Ovary (tissue), 9 donors: ENCODE data around the gene TAOK3. TPM values are rescaled to one million over a fixed set of nuclear protein-coding genes. Genes with fewer than 3 reads are reported as not detected.

Experiments
- DNase-seq, 5 donors: peaks; one replicate each; pipeline ENCODE4 v3.0.0-alpha.2; 2019 to 2020
- H3K27ac ChIP-seq, 2 donors: fragments of 200-600 bp; one replicate each; pipeline versions ENCODE4 v1.5.1 to v1.8.0; 2019 to 2022
- H3K27me3 ChIP-seq: fragments of 200-600 bp; one replicate; pipeline ENCODE4 v1.8.0; 2022
- H3K36me3 ChIP-seq: fragments of 200-600 bp; sonication (generic); one replicate; pipeline ENCODE4 v1.5.1; 2019
- H3K4me1 ChIP-seq: one replicate; pipeline ENCODE4 v1.8.1; 2013; ENCODE audit warnings: mild to moderate bottlenecking, moderate library complexity; ENCODE audit not compliant: insufficient read depth
- H3K4me3 ChIP-seq: fragments of 200-600 bp; sonication (generic); one replicate; pipeline ENCODE4 v1.5.1; 2017
- H3K9me3 ChIP-seq, 2 donors: fragments of 200-600 bp in 1 of 2; sonication (generic) in 1 of 2; one replicate each; pipeline versions ENCODE4 v1.5.1 to v1.8.1; 2013 to 2019; ENCODE audit warnings: mild to moderate bottlenecking in 1 of 2, moderate library complexity in 1 of 2
- EP300 ChIP-seq: sonication (generic); formaldehyde crosslinking; IDR thresholded peaks from one replicate; pipeline ENCODE4 v1.6.1; 2017; ENCODE audit warnings: antibody characterized with exemption
- POLR2A ChIP-seq: fragments of 450-650 bp; IDR thresholded peaks from one replicate; pipeline ENCODE4 v1.6.1; 2017; ENCODE audit warnings: antibody characterized with exemption, mild to moderate bottlenecking, moderate library complexity
- WGBS, 3 donors: extraction: QIAGEN DNeasy Blood & Tissue Kit in 1 of 3; methylation state at CpG; one replicate each; pipeline versions ENCODE4 v1.1.5 to v1.1.7; 2013 to 2017; 5-methylcytosine and 5-hydroxymethylcytosine counted together
- intact Hi-C, 4 donors: fragments of 100-400 bp; cut with DNase I; formaldehyde crosslinking; loops; one replicate each; pipeline versions ENCODE4 v1.11.0 to v1.15.1; 2022 to 2023
- polyA plus RNA-seq, 2 donors: library from polyadenylated mRNA; stranded (reverse); fragments of 200-250 nt in 1 of 2; fragments of 350-450 nt in 1 of 2; fragmentation: Illumina TruSeq in 1 of 2; extraction: RNeasy Lipid Tissue Mini Kit (QIAGEN cat#74804) in 1 of 2; gene quantifications; one replicate each; pipeline ENCODE4 v1.2.3, GENCODE V29; 2013 to 2014
- total RNA-seq, 7 donors: library from RNA; depleted of rRNA in 2 of 7; stranded (reverse); fragments of >200 nt in 2 of 7; fragmentation: NEBNext Ultra II Directional in 3 of 7; extraction: Animal tissue kit (Norgen Biotek cat#: 25700) in 3 of 7; gene quantifications; one replicate each; pipeline versions ENCODE4 v1.1.0 to v1.2.4, GENCODE V29; 2016 to 2023
- TF ChIP-seq, protein P1 (sequence below), 3 donors: fragments of 450-650 bp in 2 of 3; fragments of 200-600 bp in 1 of 3; IDR thresholded peaks; one replicate each; pipeline versions ENCODE4 v1.5.1 to v1.8.0; 2016 to 2022; ENCODE audit warnings: antibody characterized with exemption in 3 of 3, mild to moderate bottlenecking in 1 of 3
- donor health status: DM: no; HTN: no; CAD: no; lungs with moderate emphysema.
- donor health status: DM: no; HTN: no; CAD: no.
- donor health status: Bipolar disorder and iron deficiency.
- donor health status: DM: yes; HTN: yes; CAD: no.
- donor health status: DM: no; HTN: no; CAD: no.
- donor health status: DM: yes; HTN: yes; CAD: no.

TAOK3 gene
- total and polyA plus RNA-seq, 9 donors = 12.6 to 31.0 (median 23.0) TPM

DNA sequence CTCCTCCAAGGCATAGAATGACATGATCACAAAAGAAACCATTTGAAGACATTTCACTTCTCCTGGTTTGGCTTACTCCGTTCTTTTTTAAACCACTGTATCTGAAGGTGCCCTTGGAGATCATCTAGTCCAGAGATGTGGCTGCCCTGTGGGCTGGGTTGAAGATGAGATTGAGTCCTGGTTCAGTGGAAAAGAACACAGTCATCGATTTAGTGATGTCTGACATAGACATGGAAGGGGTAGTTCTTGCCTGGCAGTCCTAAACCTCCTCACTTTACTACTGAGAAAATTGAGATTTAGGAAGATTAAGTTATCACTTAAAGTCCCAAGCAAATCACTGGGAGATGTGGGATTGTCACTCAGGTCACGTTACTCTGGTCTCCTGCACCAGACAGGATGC lies 271.7 kb downstream of the TAOK3 start:
- intact Hi-C loops = loop anchor here in 1 of 4 donors (5.0 kb wide), 1 partner anchor 39 kb away; the partner anchor contains the start of gene WSB2
- TF ChIP-seq, protein P1, sequence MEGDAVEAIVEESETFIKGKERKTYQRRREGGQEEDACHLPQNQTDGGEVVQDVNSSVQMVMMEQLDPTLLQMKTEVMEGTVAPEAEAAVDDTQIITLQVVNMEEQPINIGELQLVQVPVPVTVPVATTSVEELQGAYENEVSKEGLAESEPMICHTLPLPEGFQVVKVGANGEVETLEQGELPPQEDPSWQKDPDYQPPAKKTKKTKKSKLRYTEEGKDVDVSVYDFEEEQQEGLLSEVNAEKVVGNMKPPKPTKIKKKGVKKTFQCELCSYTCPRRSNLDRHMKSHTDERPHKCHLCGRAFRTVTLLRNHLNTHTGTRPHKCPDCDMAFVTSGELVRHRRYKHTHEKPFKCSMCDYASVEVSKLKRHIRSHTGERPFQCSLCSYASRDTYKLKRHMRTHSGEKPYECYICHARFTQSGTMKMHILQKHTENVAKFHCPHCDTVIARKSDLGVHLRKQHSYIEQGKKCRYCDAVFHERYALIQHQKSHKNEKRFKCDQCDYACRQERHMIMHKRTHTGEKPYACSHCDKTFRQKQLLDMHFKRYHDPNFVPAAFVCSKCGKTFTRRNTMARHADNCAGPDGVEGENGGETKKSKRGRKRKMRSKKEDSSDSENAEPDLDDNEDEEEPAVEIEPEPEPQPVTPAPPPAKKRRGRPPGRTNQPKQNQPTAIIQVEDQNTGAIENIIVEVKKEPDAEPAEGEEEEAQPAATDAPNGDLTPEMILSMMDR (IDR thresholded peaks at IDR 0.05) = no peak
- TF ChIP-seq POLR2A = no peak
- no peak for TF ChIP-seq EP300
- 95 to 97% (median 97%) methylated on average over 3 of the region's 3 CpGs for WGBS, 3 donors
- Histone ChIP-seq H3K4me3 (no peak overlapping the region), H3K36me3 (no peaks in the 10 kb centered on the region), H3K27me3 (no peaks in the 10 kb centered on the region), H3K4me1 (peaks cover 2% of the 10 kb centered on the region), H3K9me3 (no peaks in the 10 kb centered on the region), H3K27ac (no peak overlapping the region)
- no peak for DNase-seq

Other genes with a start within 250 kb of the TAOK3 start
- 100 to 1,000 TPM; 265 to 446 (median 274) TPM for gene PEBP1, start 236.8 kb downstream of the TAOK3 start, total RNA-seq
- gene PEBP1, start 236.8 kb downstream of the TAOK3 start, polyA plus RNA-seq = 100 to 1,000 TPM; 354 to 432 TPM
- 10 to 100 TPM; 25.8 to 34.9 (median 28.5) TPM for gene SUDS3, start 3.6 kb upstream of the TAOK3 start, total RNA-seq
- 10 to 100 TPM; 14.5 to 22.1 TPM for gene SUDS3, start 3.6 kb upstream of the TAOK3 start, polyA plus RNA-seq